Epidermal melanocyte (primary cell): Measurements from ENCODE around the gene ELANE.
"Not testable (repeated sequence)": the region's sequence is repeated elsewhere in the genome, so short reads cannot be mapped to it uniquely, and the experiment has no call there.

Experiments
- DNase-seq: peaks from one replicate; pipeline ENCODE4 v3.0.0; 2011; ENCODE audit warnings: low spot score; ENCODE audit not compliant: insufficient read length

Gene ELANE

DNA sequence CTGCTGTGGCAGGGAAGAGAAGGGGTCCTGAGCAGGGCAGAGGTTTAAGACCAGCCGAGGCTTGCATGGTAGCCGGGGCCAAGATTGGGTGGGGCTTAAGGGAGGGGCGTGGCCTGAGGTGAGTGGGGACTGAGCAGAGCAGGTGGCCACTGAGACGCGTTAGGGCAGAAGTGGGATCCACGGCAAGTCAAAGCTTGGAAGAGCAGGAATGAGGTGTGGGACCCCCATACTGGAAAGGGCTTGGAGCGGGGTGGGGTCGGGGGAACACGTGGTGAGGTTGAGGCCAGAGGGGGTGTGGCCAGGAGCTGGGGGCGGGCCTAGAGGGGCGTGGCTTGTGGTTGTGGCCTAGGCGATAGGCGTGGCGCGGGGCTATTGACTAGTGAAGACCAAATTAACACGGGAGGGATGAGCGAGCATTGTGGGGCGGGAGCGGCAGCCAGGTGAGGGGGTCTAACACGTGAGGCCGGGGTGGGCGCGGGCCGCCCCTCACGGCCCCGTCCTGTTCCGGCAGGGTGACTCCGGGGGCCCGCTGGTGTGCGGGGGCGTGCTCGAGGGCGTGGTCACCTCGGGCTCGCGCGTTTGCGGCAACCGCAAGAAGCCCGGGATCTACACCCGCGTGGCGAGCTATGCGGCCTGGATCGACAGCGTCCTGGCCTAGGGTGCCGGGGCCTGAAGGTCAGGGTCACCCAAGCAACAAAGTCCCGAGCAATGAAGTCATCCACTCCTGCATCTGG, 10.6 kb downstream of the ELANE start:
- DNase-seq: peak; percentile 64

DNA sequence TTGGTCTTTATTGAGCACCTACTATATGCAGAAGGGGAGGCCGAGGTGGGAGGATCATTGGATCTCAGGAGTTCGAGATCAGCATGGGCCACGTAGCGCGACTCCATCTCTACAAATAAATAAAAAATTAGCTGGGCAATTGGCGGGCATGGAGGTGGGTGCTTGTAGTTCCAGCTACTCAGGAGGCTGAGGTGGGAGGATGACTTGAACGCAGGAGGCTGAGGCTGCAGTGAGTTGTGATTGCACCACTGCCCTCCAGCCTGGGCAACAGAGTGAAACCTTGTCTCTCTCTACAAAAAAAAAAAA, 11.2 kb downstream of the ELANE start:
- no peak for DNase-seq

GRCh38 chr19:866769-867300, 14.7 kb downstream of the ELANE start:
- no peak for DNase-seq

GRCh38 chr19:867301-867793, 15.2 kb downstream of the ELANE start:
- DNase-seq: no peak

DNA sequence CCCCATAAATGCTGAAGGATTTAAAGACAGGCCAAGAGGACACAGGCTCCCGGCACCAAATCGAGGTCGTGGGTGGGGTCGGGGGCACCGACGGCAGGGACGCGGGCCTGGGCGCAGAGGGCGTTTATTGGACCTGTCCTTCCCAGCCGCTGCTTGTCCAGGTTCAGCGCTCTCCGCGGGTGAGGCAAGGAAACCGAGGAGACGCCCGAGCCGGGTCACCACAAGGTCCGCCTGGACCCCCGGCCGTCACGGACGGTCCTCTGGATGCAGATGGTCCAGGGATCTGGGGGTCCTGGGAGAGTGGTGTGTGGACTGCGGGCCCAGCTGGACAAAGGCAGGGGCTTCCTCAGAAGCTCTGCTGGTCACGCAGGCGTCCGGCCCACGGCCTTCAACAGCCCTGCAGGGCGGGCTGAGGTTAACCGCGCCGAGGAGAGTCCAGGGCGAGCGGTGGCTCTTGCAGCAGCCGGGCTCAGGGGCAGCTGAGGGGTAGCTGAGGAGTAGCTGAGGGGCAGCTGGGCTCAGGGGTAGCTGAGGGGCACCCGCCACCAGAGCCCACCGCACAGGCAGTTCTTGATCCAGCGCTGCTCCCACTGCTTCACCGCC, 15.9 kb downstream of the ELANE start:
- no peak for DNase-seq

DNA sequence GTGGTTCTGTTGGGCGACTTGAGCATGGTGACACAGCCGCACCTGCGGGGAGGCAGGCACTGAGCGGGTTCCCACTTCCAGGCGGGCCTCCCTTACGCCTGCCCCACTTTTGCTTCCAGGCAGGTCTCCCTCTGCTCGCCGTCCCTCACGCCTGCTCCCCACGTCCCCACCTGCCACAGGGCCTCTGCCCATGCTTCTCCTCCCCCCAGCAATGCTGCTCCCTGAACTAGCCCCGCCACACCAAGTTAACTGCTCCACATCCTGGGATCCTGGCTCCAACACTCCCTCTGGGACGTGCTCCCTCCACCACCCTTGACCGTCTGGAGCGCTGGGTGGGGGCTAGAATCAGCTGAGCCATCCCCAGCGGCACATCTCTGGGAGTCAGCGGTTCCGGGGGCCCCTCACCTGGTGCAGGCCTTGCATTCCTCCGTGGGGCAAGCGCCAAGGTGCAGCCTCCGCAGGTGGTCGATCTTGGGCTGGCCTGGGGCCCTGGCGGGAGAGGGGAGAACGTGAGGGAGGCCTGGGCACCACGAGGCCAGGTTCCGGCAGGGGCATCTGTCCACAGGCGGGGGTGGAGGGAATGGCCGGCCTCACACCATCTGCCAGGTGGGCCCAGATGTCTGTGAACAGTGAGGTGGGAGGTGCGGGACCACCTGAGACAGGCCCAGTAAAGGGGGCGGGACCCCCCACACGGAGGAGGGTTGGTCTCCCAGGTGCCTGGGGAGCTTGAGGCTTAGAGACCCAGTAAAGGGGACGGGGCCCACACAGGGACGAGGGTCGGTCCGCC, 16.5 kb downstream of the ELANE start:
- no peak for DNase-seq

- DNase-seq: peak; percentile 96
Measured at GRCh38 chr19:869245-870177, 17.4 kb downstream of the ELANE start.

DNA sequence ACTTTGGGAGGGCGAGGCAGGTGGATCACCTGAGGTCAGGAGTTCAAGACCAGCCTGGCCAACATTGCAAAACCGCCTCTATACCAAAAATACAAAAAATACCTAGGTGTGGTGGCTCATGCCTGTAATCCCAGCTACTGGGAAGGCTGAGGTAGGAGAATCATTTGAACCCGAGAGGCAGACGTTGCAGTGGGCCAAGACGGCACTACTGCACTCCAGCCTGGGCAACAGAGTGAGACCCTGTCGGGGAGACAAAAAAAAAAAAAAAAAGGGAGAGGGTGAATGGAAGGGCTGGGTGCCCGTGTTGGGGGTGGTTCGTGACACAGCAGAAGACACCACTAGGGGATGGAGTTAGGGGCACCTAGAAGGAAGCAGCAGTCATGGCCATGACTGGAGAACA, 18.2 kb downstream of the ELANE start:
- DNase-seq: no peak

GRCh38 chr19:870963-871401, 18.9 kb downstream of the ELANE start:
- DNase-seq: no peak

DNA sequence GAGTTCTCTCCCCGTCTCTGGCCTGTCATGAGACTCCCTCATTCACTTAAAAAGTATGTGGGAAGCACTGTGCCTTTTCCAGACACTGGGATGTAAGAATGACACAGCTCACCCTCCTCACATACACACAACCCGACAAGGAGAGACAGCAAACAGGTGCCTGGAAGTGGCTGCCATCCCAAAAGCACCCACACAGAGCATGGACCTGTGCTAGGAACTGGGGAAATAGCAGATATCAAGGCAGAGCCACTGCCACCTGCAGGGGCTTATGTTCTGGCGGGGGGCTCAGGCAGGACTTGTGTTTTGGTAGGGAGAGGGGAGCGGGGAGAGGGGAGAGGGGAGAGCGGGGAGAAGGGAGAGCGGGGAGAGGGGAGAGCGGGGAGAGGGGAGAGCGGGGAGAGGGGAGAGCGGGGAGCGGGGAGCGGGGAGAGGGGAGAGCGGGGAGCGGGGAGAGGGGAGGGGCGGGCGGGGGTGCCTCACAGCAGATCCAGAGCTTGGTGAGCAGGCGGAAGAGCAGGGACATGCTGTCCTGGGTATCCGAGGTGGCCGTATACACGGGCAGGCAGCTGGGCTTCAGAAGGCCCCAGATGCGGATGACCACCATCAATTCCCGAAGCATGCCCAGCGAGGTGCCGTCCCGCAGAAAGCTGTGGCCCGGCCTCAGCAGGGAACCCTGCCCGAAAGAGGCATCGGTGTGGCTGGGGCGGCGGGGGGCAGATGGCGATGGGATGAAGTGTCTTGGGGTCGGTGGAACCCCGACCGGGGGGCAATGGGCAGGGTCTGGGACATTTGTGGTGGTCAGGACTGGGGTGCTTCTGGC, 19.6 kb downstream of the ELANE start:
- no peak for DNase-seq

GRCh38 chr19:872266-872951, 20.3 kb downstream of the ELANE start:
- DNase-seq: peak; percentile 61

GRCh38 chr19:873084-873483, 21.0 kb downstream of the ELANE start:
- DNase-seq: peak; percentile 42

DNA sequence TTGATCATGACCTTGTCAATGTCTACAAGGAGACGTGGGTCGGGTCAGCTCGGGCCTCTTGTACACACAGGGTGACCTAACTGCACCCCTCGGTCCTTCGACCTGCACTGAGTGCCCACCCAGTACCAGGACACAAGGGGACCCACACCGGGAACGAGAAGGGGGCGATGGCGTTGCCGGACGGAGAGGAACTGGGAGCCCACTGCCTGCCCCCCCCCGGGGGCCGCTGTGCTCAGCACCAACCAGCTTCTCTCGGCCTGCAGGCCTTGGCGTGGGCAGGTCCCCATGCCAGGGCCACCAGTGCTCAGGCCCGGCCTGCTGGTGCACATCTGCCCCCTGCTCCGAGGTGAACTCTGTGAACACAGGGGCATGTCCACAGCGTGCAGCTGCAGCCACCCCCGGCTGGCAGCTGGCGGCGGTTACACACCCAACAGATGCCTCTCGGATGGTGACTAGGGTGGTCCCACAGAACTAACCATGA, 21.5 kb downstream of the ELANE start:
- no peak for DNase-seq

DNA sequence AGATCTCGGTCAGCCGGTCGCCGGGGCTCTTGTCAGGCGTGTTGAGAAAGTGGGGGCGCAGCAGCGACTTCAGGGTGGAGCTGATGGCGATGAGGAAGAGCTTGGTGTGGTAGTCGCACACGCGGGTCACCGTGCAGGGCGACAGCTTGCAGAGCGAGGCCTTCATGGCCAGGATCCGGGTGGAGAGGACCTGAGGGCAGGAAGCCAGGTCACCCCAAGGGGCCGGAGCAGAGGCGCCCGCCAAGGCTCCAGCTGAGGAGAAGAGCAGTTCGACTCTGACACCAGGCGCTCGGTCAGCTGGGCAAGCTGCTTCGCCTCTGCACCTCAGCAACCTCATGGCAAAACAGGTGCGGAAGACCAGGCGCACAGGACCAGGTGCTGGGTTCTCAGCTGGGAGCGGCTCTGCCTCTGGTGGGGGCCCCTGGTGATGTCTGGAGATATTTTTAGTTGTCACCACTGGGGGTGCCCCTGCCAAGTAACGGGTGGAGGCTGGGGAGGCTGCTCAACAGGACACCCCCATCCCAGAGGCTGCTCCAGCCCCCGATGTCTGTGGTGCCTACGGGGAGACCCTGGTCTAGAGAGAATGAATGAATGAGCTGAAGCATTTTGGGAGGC, 23.3 kb downstream of the ELANE start:
- DNase-seq: no peak

DNA sequence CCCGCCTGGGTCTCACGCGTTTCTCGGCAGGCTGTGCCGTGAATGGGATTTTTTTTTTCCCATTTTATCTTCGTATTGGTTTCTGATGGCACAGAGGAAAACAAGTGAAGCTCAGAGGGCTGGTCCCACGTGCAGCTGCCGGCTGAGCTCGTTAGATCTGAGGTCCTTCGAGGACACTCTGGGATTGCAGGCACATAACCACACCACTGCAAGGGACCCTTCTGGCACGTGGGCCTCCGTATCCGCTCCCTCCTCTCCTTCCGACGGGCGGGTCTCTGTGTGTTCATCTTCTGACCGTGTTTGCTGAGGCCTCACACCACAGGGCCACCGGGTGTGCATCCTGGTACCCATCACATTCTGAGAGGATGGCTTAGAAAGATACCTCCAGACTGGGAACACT, 24.0 kb downstream of the ELANE start:
- DNase-seq: no peak

- DNase-seq: no peak
Measured at GRCh38 chr19:876780-877314, 24.7 kb downstream of the ELANE start.

DNA sequence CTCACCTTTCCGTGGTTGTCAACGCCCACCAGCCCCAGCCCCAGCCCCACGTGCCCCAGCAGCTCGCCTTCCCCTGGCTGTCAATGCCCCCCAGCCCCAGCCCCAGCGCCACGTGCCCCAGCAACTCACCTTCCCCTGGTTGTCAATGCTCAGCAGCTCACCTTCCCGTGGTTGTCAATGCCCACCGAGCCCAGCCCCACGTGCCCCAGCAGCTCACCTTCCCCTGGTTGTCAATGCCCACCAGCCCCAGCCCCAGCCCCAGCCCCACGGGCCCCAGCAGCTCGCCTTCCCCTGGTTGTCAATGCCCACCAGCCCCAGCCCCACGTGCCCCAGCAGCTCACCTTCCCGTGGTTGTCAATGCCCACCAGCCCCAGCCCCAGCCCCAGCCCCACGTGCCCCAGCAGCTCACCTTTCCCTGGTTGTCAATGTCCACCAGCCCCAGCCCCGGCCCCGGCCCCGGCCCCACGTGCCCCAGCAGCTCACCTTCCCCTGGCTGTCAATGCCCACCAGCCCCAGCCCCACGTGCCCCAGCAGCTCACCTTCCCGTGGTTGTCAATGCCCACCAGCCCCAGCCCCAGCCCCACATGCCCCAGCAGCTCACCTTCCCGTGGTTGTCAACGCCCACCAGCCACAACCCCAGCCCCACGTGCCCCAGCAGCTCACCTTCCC, 26.0 kb downstream of the ELANE start:
- DNase-seq: not testable (repeated sequence)
